Measurements from ENCODE around the gene BCAR3. TPM values are rescaled to one million over a fixed set of nuclear protein-coding genes. Genes with fewer than 3 reads are reported as not detected.
"Not testable (repeated sequence)": the region's sequence is repeated elsewhere in the genome, so short reads cannot be mapped to it uniquely, and the experiment has no call there.

The BCAR3 gene
- total RNA-seq, 2 experiments from 2014 or later, result 0.66 to 0.72 TPM

DNA sequence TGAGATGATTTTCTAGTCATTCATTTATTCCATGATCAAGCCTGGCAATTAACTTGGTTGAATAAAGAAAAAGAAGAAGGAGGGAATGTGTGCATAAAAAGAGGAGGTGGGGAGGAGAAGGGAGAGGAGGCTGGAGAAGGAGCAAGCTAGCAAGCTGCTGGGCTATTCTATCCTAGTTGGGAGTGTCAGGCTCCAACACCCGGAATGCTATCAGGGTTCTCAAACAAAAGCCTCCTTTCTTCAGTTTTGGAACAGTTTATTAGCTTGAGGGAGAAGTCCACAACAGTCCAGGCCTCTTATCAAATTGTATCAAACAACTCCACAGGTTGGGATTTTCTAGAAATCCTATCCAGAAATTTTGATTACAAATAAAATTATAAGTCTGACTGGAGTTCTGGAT, 80.0 kb downstream of the BCAR3 start:
- Mint-ChIP-seq H3K36me3 (no peaks in the 10 kb centered on the region), H3K4me1 (no peaks in the 10 kb centered on the region), H3K9me3 (no peaks in the 10 kb centered on the region), H3K4me3 (no peak overlapping the region), H3K27ac (no peak overlapping the region), H3K27me3 (no peaks in the 10 kb centered on the region)
- DNase-seq, result no peak

DNA sequence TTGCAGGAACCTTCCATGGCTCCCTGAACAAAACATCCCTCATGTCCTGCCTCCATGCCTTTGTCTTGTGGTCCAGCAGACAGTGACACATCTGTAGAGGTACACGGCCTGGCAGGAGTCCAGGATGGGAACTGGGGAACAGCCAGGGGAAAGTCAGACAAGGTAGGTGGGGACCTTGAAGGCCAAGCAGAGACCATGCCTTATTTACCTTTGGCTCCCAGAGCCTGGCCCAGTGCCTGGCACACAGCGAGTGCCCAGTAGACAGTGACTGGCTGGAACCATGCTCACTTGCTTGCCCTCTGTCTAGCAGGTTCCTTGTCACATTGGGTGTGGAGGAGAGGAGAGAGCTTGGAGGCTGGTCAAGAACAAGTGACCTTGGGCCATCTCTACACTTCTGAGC, 81.0 kb downstream of the BCAR3 start:
- H3K4me1 Mint-ChIP-seq, result no peaks in the 10 kb centered on the region
- H3K4me3 Mint-ChIP-seq, result no peak overlapping the region
- no peak for DNase-seq
- no peaks in the 10 kb centered on the region for H3K9me3 Mint-ChIP-seq
- H3K27ac Mint-ChIP-seq, result no peak overlapping the region
- H3K36me3 Mint-ChIP-seq, result no peaks in the 10 kb centered on the region
- no peaks in the 10 kb centered on the region for H3K27me3 Mint-ChIP-seq

DNA sequence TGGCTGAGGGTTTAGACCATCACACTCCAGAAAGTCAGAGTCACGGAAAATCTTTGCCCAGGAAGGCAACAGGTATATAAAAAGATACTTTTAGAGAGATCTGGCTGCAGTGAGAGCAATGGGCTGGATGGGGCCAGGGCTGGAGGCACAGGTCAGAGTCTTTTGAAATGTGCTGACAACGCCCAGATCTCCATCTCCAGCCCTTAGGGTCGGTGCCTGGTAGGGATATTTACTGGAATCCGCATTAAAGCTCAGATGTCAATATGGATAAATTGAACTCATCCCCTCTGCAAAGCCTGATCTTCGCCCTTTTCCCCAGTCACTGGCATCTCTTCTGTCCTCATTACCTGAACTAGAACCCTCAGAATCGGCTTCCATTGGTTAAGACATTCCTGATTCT, 82.2 kb downstream of the BCAR3 start:
- no peak for DNase-seq
- Mint-ChIP-seq H3K4me1 (no peaks in the 10 kb centered on the region), H3K36me3 (no peaks in the 10 kb centered on the region), H3K27ac (no peak overlapping the region), H3K9me3 (no peaks in the 10 kb centered on the region), H3K4me3 (no peak overlapping the region), H3K27me3 (no peaks in the 10 kb centered on the region)

DNA sequence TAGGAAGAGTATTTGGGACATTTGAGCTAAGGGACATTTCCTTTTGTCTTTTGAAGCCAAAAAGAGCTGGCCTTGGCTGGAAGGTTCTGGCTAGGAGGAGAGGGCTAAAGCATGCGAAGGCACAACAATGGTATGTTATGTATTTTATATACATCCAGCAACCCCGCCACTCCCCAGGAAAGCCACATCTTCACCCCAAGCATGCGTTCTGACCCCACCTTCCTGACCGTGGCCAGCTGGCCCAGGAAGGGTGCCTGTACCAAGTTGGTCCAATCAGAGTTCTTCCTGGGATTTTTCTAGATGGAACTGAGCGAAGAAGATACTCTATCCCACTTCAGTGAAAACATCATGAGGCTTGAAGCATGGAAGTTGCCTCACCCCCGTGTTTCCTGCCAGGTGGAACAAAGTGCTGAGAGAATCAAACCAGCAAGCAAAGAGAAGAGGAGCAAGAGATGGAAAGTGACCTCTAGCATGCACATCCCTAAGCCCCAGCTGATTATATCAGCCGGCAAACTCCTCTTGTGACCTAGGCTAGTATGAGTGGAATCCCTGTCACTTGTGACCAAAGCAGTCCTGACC, 82.7 kb downstream of the BCAR3 start:
- H3K4me1 Mint-ChIP-seq, result no peaks in the 10 kb centered on the region
- no peak for DNase-seq
- no peaks in the 10 kb centered on the region for H3K36me3 Mint-ChIP-seq
- no peaks in the 10 kb centered on the region for H3K9me3 Mint-ChIP-seq
- H3K27me3 Mint-ChIP-seq, result no peaks in the 10 kb centered on the region
- no peak overlapping the region for H3K27ac Mint-ChIP-seq
- H3K4me3 Mint-ChIP-seq, result no peak overlapping the region

DNA sequence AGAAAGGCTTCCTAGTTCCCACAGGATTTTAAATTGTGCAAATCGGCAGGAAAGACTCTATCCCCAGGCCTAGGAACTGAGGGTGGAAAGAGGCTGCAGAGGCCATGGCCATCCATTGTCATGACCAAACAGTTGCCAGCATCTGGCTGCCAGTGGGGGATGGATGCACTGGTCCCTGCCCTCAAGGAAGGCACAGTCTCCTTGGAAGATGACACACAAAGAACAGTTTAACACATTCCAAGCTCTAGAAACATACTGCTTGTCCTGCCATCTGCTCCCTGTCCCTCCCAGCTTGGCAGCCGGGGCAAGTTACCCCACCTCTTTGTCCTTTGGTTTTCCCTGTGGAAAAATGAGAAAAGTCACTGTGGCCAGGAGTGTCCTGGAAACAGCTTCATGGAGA, 83.2 kb downstream of the BCAR3 start:
- no peaks in the 10 kb centered on the region for H3K27me3 Mint-ChIP-seq
- H3K4me1 Mint-ChIP-seq, result no peaks in the 10 kb centered on the region
- no peak for DNase-seq
- H3K36me3 Mint-ChIP-seq, result no peaks in the 10 kb centered on the region
- no peak overlapping the region for H3K27ac Mint-ChIP-seq
- H3K4me3 Mint-ChIP-seq, result no peak overlapping the region
- H3K9me3 Mint-ChIP-seq, result no peaks in the 10 kb centered on the region

DNA sequence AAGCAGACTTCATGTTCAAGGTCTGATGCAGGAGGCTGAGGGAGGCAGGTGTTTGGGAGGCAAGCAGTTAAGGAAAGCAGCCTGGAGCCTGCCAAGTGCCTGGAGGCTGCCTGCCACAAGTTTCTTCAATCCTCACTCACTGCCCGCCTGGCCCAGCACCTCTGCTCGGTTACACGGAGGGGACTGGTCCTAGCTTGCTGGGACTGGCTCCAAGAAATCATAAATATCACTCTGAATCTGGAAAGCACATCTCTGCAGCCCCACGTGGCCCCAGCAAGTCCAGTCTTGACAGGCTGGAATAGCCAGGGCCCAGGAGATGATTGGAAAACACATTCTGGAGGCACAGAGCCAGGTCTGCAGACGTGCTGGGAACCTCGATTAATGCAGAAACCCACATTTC, 83.9 kb downstream of the BCAR3 start:
- H3K36me3 Mint-ChIP-seq, result no peaks in the 10 kb centered on the region
- H3K4me3 Mint-ChIP-seq, result no peak overlapping the region
- no peaks in the 10 kb centered on the region for H3K4me1 Mint-ChIP-seq
- no peak overlapping the region for H3K27ac Mint-ChIP-seq
- no peak for DNase-seq
- H3K9me3 Mint-ChIP-seq, result no peaks in the 10 kb centered on the region
- H3K27me3 Mint-ChIP-seq, result no peaks in the 10 kb centered on the region

DNA sequence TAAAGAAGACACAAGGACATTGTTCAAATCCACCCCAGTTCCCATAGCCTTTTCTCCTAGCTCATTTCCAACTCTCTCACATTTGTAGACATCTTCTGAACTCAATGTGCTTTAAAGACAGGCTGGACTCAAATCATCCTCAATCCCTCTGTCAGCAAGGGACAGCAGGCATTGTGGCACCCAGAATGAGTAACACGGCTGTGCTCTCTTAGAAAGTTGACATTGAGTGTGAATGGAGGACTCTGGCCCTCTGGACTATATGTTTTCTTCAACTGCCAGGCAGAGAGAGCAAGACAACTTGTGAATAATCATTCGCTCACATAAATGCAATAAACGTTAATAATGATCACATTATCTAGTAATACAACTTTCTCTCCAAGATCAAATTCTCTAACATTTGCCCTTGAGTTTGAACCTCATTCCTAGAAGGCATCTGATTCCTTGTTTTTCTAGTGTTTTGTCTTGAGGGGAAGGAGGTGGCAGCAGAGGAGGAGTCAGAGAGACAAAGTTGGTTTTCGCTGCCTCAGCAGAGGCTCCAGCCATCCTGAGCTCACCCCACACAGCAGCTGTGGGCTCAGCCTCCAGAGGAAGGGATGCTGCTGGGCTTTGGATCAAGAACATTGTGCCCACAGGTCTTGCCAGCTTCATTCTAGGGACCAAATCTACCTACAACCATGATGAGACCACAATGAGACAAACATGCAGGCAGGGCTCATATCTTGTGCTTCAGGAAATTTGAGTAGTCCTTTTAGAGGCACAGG, 85.1 kb downstream of the BCAR3 start:
- peaks cover 10% of the 10 kb centered on the region for H3K4me1 Mint-ChIP-seq
- no peak for DNase-seq
- no peaks in the 10 kb centered on the region for H3K27me3 Mint-ChIP-seq
- no peak overlapping the region for H3K27ac Mint-ChIP-seq
- H3K4me3 Mint-ChIP-seq, result no peak overlapping the region
- H3K36me3 Mint-ChIP-seq, result no peaks in the 10 kb centered on the region
- no peaks in the 10 kb centered on the region for H3K9me3 Mint-ChIP-seq

DNA sequence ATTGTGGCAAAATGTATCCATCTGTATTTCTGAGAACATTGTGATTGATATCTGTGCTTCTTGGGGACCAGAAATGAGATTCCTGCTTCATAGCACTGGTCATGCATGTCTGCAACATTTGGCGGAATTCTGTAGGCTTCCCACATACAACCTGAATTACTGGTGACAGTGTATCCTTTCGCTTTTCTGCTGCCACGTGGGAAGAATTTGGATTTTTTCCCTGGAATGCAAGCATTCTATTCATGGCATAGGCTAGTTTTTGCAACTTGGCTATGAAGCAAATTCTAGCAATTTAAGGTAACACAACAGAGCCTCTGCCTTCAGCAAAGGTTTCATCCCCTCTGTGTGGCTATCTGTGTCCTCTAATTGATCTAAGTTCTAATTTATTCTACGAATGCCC, 85.9 kb downstream of the BCAR3 start:
- no peaks in the 10 kb centered on the region for H3K27me3 Mint-ChIP-seq
- H3K4me3 Mint-ChIP-seq, result no peak overlapping the region
- DNase-seq, result no peak
- H3K9me3 Mint-ChIP-seq, result no peaks in the 10 kb centered on the region
- peaks cover 14% of the 10 kb centered on the region for H3K4me1 Mint-ChIP-seq
- no peaks in the 10 kb centered on the region for H3K36me3 Mint-ChIP-seq
- no peak overlapping the region for H3K27ac Mint-ChIP-seq

DNA sequence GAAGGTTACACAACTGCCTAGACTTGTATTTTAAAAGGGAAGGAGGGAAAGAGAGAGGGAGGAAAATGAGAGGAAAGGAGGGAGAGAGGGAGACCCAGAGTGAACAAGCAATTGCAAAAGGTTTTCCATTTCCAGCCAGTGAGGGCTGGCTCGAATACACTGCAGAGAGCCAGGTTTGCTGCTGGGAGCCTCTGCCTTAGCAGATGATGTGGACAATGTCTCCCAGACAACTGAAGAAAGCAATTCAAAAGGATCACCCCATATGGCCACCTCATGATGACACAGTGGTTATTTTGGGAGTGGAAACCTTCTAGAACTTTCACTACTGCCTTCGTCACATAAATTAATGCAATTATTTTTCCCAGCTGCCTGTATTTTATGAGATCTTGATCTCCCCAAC, 86.4 kb downstream of the BCAR3 start:
- H3K27ac Mint-ChIP-seq, result no peak overlapping the region
- no peaks in the 10 kb centered on the region for H3K27me3 Mint-ChIP-seq
- H3K4me1 Mint-ChIP-seq, result peaks cover 14% of the 10 kb centered on the region
- no peak for DNase-seq
- H3K36me3 Mint-ChIP-seq, result no peaks in the 10 kb centered on the region
- no peak overlapping the region for H3K4me3 Mint-ChIP-seq
- H3K9me3 Mint-ChIP-seq, result no peaks in the 10 kb centered on the region

DNA sequence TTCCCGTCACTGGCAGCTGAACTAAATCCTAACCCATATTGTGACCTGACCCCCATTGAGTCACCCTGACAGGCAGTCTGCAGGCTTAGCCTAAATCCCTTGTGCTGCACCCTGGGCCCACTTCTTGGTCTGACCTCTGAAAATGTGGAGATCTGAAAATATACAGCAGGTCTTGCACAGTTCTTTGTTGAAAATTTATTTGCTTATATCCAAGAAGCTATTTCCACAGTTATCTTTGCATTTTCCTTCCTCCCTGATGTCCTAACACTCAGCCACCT, 87.1 kb downstream of the BCAR3 start:
- Mint-ChIP-seq H3K4me3 (no peak overlapping the region), H3K27ac (no peak overlapping the region), H3K27me3 (no peaks in the 10 kb centered on the region), H3K4me1 (peaks cover 16% of the 10 kb centered on the region), H3K9me3 (no peaks in the 10 kb centered on the region), H3K36me3 (no peaks in the 10 kb centered on the region)
- no peak for DNase-seq

DNA sequence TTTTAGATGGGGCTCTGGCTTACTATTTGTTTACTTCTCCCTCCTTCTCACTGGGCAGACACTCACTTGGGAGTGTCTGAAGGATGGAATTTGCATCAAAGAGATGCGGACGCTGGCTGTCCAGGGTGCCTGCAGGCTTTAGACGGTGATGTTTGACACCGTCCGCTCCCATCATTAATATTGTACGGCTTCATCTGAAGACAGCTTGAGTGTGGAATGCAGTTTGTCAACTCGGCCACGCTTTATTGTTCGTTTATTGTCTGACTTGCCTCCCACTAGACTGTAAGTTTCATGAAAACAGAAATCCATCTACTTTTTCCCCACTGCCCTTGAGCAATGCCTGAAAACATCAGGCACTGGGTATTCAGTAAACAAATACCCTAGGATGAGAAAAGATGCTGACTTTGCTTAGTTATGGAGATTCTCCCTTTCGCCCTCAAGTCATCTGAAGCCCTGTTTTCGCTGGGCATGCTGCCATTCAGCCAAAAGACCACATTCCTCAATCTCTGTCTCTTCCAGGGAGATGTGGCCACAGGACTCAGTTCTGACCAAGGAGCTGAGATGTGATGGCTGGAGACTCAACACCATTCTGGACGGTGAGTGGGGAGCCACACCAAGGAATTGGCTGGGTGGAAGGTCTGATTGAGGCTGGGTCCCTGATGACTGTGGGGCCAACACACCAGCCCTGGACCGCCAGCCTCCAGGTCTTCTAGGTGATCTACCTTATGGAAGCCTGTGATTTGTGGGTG, 87.6 kb downstream of the BCAR3 start:
- Mint-ChIP-seq H3K9me3 (no peaks in the 10 kb centered on the region), H3K4me3 (no peak overlapping the region), H3K36me3 (no peaks in the 10 kb centered on the region), H3K4me1 (peaks cover 18% of the 10 kb centered on the region), H3K27me3 (no peaks in the 10 kb centered on the region), H3K27ac (no peak overlapping the region)
- DNase-seq, result no peak

DNA sequence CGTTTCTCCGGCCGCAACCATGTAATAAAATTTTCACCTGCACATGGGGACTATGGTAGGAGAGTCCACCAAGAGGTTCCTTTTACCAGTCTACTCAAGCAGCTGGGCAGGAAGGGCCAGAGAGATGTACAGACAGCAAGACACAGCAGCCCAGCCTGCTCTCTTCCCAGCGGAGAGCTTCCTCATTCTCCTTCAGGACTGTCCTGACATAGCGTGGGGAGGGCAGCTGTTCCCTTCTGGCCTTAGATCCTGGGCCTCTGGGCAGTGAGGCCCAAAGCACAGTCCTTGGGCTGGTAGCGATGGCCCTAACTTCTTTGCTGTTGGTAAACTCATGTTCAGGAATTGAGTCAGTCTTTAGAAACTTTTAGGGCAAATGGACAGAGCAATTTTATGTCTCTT, 89.1 kb downstream of the BCAR3 start:
- no peak overlapping the region for H3K27ac Mint-ChIP-seq
- H3K36me3 Mint-ChIP-seq, result no peaks in the 10 kb centered on the region
- DNase-seq, result no peak
- H3K4me3 Mint-ChIP-seq, result no peak overlapping the region
- H3K9me3 Mint-ChIP-seq, result no peaks in the 10 kb centered on the region
- H3K4me1 Mint-ChIP-seq, result peaks cover 21% of the 10 kb centered on the region
- H3K27me3 Mint-ChIP-seq, result no peaks in the 10 kb centered on the region

DNA sequence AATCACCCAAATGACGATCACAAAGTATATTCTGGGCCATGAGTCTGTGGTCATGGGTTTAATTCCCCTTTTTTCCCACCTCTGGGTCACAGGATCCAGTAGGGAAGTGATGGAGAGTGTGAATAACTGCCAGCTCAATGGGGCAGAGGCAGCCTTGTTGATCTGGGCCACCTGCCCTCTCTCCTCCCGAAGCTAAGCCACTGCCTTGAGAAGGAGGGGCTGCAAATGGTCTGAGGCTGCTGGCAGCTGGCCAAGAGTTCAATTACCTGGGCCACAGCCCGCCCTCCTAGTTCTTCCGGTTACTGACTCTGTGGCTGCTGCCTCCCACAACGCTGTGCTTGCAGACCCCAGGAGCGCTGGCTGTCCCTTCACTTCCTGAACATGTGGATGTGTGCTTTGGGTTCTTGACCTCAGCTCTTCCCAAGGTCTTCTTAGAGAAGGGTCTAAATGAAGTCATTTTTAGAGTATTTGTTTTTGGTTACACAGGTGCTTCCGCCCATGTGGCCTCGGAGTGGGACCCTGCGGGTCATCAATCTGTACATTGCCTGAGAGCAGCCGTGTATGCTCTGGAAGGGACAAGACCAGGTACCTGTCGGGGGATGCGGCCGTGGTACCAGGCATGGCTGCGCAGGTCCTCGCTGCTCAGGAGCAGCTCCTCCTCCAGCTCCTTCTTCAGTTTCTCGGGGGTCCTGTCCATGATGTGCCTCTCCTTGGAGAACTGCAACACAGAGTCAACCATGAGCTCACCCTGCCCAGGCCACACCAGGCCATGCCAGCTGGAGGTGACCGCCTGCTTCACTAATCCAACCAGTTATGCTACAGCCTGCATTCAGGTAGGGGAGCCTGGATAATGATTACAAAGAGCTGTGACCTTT, 89.7 kb downstream of the BCAR3 start:
- Mint-ChIP-seq H3K9me3 (no peaks in the 10 kb centered on the region), H3K4me3 (no peak overlapping the region), H3K27ac (no peak overlapping the region), H3K27me3 (no peaks in the 10 kb centered on the region), H3K4me1 (peaks cover 21% of the 10 kb centered on the region), H3K36me3 (no peaks in the 10 kb centered on the region)
- DNase-seq, result peak; percentile 42

DNA sequence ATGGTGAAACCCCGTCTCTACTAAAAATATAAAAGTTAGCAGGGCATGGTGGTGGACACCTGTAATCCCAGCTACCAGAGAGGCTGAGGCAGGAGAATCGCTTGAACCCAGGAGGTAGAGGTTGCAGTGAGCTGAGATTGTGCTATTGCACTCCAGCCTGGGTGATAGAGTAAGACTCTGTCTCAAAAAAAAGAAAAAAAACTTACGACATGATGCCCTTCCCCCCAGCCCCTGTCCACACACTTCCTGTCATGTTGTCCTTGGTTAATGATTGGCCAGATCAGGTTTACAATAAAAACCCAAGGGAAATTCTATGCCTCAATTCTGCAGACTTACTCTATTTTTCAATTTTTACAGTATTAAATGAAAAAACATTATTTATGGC, 90.4 kb downstream of the BCAR3 start:
- DNase-seq, H3K4me3 Mint-ChIP-seq, H3K27ac Mint-ChIP-seq, H3K27me3 Mint-ChIP-seq, H3K36me3 Mint-ChIP-seq, H3K9me3 Mint-ChIP-seq: not testable (repeated sequence)
- H3K4me1 Mint-ChIP-seq, result peaks cover 21% of the 10 kb centered on the region

DNA sequence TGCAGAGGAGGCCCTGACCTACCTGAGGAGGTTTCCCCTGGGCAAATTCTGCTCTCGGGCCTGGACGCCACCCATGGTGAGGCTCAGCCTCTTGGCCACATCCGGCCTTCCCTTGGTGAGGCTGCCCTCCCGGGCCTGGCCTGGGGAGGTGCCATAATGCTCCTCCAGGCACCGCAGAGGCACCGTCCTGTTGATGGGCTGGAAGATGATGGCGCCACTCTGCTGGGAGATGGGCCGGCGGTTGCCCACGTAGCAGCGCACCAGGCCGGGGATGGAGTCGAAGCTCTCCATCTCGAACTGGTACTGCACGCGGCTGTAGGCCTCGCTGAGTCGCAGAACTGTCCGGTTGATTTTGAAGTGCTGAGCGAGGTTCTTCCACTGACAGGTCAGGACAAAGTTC, 92.7 kb downstream of the BCAR3 start:
- Mint-ChIP-seq H3K36me3 (no peaks in the 10 kb centered on the region), H3K9me3 (no peaks in the 10 kb centered on the region), H3K27ac (no peak overlapping the region), H3K4me1 (peaks cover 21% of the 10 kb centered on the region), H3K4me3 (no peak overlapping the region), H3K27me3 (no peaks in the 10 kb centered on the region)
- DNase-seq, result no peak
